Hepatocyte (in vitro differentiated cells): ENCODE measurements around the gene FGFR4. TPM values are rescaled to one million over a fixed set of nuclear protein-coding genes. Genes with fewer than 3 reads are reported as not detected.

Experiments used
- DNase-seq: peaks from one replicate; pipeline ENCODE4 v3.0.0-alpha.2; 2016; ENCODE audit warnings: low spot score
- H2AFZ ChIP-seq: fragments of 200-600 bp; sonication (generic); 2 replicates; pipeline ENCODE4 v1.6.0; 2016; ENCODE audit warnings: antibody characterized with exemption, mild to moderate bottlenecking
- H3K27ac ChIP-seq: fragments of 200-600 bp; sonication (generic); 2 replicates; pipeline ENCODE4 v1.5.1; 2016; ENCODE audit warnings: mild to moderate bottlenecking
- H3K27me3 ChIP-seq: fragments of 200-600 bp; sonication (generic); 2 replicates; pipeline ENCODE4 v1.6.1; 2016
- H3K36me3 ChIP-seq: fragments of 200-600 bp; sonication (generic); replicated peaks from 2 replicates; pipeline ENCODE4 v1.5.1; 2016; ENCODE audit warnings: low read depth; ENCODE audit not compliant: insufficient read depth
- H3K4me1 ChIP-seq: fragments of 200-600 bp; sonication (generic); 2 replicates; pipeline ENCODE4 v1.5.1; 2016; ENCODE audit warnings: mild to moderate bottlenecking, moderate library complexity; ENCODE audit not compliant: insufficient read depth
- H3K4me2 ChIP-seq: fragments of 200-600 bp; sonication (generic); 2 replicates; pipeline ENCODE4 v1.6.0; 2016
- H3K4me3 ChIP-seq: fragments of 200-600 bp; sonication (generic); 2 replicates; pipeline ENCODE4 v1.5.1; 2016; ENCODE audit warnings: mild to moderate bottlenecking
- H3K79me2 ChIP-seq: fragments of 200-600 bp; sonication (generic); 2 replicates; pipeline ENCODE4 v1.6.0; 2017; ENCODE audit warnings: mild to moderate bottlenecking
- H3K9me2 ChIP-seq: fragments of 200-600 bp; sonication (generic); replicated peaks from 2 replicates; pipeline ENCODE4 v1.6.0; 2017; ENCODE audit warnings: mild to moderate bottlenecking; ENCODE audit not compliant: insufficient read depth
- H3K9me3 ChIP-seq: fragments of 200-600 bp; sonication (generic); 2 replicates; pipeline ENCODE4 v1.5.1; 2016; ENCODE audit warnings: low read depth, mild to moderate bottlenecking
- H4K20me1 ChIP-seq: fragments of 200-600 bp; sonication (generic); 2 replicates; pipeline ENCODE4 v1.6.0; 2016; ENCODE audit warnings: mild to moderate bottlenecking; ENCODE audit not compliant: insufficient read depth, poor library complexity, severe bottlenecking
- EZH2 ChIP-seq: fragments of 200-600 bp; sonication (generic); IDR thresholded peaks from 2 replicates; pipeline ENCODE4 v1.6.1; 2016; ENCODE audit warnings: antibody characterized with exemption, mild to moderate bottlenecking, borderline replicate concordance
- EZH2phosphoT487 ChIP-seq: fragments of 200-600 bp; sonication (generic); IDR thresholded peaks from one replicate; pipeline ENCODE4 v1.6.1; 2018; ENCODE audit warnings: antibody characterized with exemption, mild to moderate bottlenecking, low read depth, moderate library complexity; ENCODE audit not compliant: unreplicated experiment, severe bottlenecking
- WGBS: methylation state at CpG from one replicate; pipeline ENCODE4 v1.1.6; 2016; ENCODE audit warnings: low lambda C conversion rate; ENCODE audit errors: missing lambda C conversion rate; 5-methylcytosine and 5-hydroxymethylcytosine counted together
- polyA plus RNA-seq: library from polyadenylated mRNA; unstranded; fragments of >200 nt; fragmentation: Nextera tagmentation; extraction: Ambion mirVana; gene quantifications from 2 replicates; pipeline ENCODE4 v1.2.1, GENCODE V29; 2016
- total RNA-seq: library from RNA; depleted of rRNA; stranded (reverse); fragments of >200 nt; gene quantifications from 2 replicates; pipeline ENCODE4 v1.2.3, GENCODE V29; 2014
- TF ChIP-seq, protein P1 (sequence below): fragments of 200-600 bp; sonication (generic); IDR thresholded peaks from 2 replicates; pipeline ENCODE4 v1.5.1; 2016; ENCODE audit warnings: antibody characterized with exemption, mild to moderate bottlenecking; ENCODE audit not compliant: poor library complexity

The FGFR4 gene
- total and polyA plus RNA-seq, 2 experiments from 2014 or later = 94.3 to 121 TPM

DNA sequence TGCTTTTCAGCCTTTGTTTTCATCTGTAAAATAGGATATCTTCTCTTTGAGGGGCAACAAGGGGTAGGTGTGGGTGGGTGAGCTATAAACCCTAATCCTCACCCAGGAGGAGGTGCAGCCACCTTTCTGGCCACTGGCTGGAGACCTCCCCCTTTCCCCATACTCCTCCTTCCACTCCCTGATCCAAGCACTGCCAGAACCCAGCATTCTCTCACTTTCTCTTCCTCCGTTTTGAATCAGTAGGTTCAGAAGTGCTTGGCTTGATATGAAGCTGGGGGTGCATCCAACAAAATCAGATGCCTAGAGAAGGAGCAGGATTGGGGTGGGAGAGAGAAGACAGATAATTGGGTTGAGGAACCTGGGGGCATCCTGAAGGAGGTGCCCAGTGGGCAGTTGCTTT, 40.1 kb downstream of the FGFR4 start:
- Histone ChIP-seq H3K4me2 (no peak overlapping the region), H3K79me2 (no peaks in the 10 kb centered on the region), H4K20me1 (no peaks in the 10 kb centered on the region), H3K27me3 (no peaks in the 10 kb centered on the region), H3K4me1 (peaks cover 1% of the 10 kb centered on the region), H3K9me2 (no peaks in the 10 kb centered on the region), H3K4me3 (no peak overlapping the region), H3K36me3 (no peaks in the 10 kb centered on the region), H2AFZ (no peak overlapping the region), H3K27ac (no peak overlapping the region), H3K9me3 (no peaks in the 10 kb centered on the region)
- no peak for DNase-seq
- 94% methylated on average over 1 of the region's 1 CpG for WGBS
- TF ChIP-seq EZH2phosphoT487 (no peak), EZH2 (no peak)
- TF ChIP-seq, protein P1, sequence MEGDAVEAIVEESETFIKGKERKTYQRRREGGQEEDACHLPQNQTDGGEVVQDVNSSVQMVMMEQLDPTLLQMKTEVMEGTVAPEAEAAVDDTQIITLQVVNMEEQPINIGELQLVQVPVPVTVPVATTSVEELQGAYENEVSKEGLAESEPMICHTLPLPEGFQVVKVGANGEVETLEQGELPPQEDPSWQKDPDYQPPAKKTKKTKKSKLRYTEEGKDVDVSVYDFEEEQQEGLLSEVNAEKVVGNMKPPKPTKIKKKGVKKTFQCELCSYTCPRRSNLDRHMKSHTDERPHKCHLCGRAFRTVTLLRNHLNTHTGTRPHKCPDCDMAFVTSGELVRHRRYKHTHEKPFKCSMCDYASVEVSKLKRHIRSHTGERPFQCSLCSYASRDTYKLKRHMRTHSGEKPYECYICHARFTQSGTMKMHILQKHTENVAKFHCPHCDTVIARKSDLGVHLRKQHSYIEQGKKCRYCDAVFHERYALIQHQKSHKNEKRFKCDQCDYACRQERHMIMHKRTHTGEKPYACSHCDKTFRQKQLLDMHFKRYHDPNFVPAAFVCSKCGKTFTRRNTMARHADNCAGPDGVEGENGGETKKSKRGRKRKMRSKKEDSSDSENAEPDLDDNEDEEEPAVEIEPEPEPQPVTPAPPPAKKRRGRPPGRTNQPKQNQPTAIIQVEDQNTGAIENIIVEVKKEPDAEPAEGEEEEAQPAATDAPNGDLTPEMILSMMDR = no peak

DNA sequence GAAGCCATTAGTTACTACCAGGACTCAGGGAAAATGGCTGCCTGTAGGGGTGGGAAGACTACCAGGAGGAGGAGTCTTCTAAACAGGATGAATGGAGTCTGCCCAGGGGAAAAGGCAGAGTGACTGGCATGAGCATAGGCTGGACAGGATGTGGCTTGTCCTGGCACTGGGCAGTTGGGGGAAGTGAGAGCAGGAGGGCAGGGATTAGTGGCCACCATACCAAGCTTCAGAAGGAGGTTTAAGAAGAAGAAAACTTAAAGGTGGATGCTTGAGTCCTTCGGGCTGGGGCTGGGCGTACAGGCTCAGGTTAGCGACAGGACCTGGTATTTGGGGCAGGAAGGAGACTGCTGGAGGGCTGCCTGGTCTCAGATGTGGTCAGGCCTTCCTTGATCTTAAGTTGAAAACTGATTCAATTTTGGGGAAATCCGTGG, 41.9 kb downstream of the FGFR4 start:
- WGBS = 95% methylated on average over 4 of the region's 4 CpGs
- Histone ChIP-seq H3K79me2 (no peaks in the 10 kb centered on the region), H3K36me3 (no peaks in the 10 kb centered on the region), H3K27me3 (no peaks in the 10 kb centered on the region), H3K4me2 (no peak overlapping the region), H3K9me2 (no peaks in the 10 kb centered on the region), H3K27ac (no peak overlapping the region), H3K9me3 (no peaks in the 10 kb centered on the region), H3K4me3 (no peak overlapping the region), H4K20me1 (no peaks in the 10 kb centered on the region), H2AFZ (no peak overlapping the region), H3K4me1 (peaks cover 14% of the 10 kb centered on the region)
- no peak for DNase-seq
- TF ChIP-seq EZH2 = no peak
- TF ChIP-seq, protein P1 = no peak
- TF ChIP-seq EZH2phosphoT487 = no peak

DNA sequence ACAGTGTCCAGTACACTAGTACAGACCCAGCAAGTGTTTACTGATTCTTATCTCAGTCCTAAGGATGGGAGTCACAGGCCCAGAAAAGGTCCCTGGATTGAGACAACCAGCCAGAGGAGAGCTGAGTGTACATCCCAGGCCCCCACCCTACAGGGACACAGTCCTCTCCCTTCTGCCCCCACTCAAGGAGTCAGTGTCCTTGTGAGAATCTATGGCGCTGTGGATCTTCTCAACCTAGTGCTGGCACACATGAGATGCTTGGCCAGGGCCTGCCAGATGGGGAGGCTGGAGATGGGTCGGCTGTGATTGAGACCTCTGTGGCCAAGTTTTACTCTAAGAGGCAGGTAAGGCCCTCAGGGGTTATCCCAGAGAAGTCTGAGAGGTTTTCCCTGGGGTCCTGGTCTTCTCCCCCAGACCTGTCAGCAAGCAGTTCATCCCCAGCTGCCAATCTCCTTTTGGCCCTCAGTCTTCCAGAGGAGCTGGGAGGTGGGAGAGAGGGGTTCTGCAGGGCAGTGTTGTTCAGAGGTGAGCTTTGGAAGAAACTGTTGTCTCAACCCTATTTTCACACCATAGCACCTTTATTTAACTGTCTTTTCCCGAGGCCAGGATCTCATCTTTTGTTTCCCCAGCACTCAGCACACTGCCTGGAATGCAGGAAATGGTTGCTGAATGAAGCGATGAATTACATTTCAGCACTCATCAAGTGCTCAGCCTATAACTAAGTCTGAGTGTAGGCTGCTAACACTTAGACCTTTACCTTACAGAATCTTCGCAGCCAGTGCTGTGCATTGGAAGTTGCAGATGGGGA, 43.7 kb downstream of the FGFR4 start:
- no peak overlapping the region for H3K4me3 ChIP-seq
- peaks cover 6% of the 10 kb centered on the region for H3K79me2 ChIP-seq
- H2AFZ ChIP-seq = no peak overlapping the region
- H4K20me1 ChIP-seq = no peaks in the 10 kb centered on the region
- peaks cover 24% of the 10 kb centered on the region for H3K4me1 ChIP-seq
- no peak for TF ChIP-seq EZH2
- TF ChIP-seq EZH2phosphoT487 = no peak
- TF ChIP-seq, protein P1 = no peak
- no peak overlapping the region for H3K27ac ChIP-seq
- no peak overlapping the region for H3K4me2 ChIP-seq
- H3K9me2 ChIP-seq = no peaks in the 10 kb centered on the region
- H3K36me3 ChIP-seq = peaks cover 1% of the 10 kb centered on the region
- H3K27me3 ChIP-seq = no peaks in the 10 kb centered on the region
- DNase-seq = no peak
- 69% methylated on average over 5 of the region's 5 CpGs for WGBS
- H3K9me3 ChIP-seq = no peaks in the 10 kb centered on the region
